Gastroesophageal sphincter (tissue), 3 donors: ENCODE measurements around the gene TGFBR2.

Source experiments
- EP300 ChIP-seq: sonication (generic); formaldehyde crosslinking; IDR thresholded peaks from one replicate; pipeline ENCODE4 v1.6.1; 2017; ENCODE audit warnings: antibody characterized with exemption, mild to moderate bottlenecking
- POLR2A ChIP-seq, 2 donors: fragments of 450-650 bp; IDR thresholded peaks; one replicate each; pipeline ENCODE4 v1.6.1; 2017; ENCODE audit warnings: antibody characterized with exemption in 2 of 2, mild to moderate bottlenecking in 2 of 2, moderate library complexity in 1 of 2
- POLR2AphosphoS5 ChIP-seq: sonication (generic); formaldehyde crosslinking; IDR thresholded peaks from one replicate; pipeline ENCODE4 v1.6.1; 2017; ENCODE audit warnings: antibody characterized with exemption
- TF ChIP-seq, protein P1 (sequence below), 4 experiments: fragments of 200-600 bp in 2 of 4; fragments of 450-650 bp in 2 of 4; sonication (generic) in 1 of 4; IDR thresholded peaks; one replicate each; pipeline ENCODE4 v1.5.1; 2017 to 2019; ENCODE audit warnings: antibody characterized with exemption in 4 of 4, mild to moderate bottlenecking in 2 of 4, moderate library complexity in 2 of 4

DNA sequence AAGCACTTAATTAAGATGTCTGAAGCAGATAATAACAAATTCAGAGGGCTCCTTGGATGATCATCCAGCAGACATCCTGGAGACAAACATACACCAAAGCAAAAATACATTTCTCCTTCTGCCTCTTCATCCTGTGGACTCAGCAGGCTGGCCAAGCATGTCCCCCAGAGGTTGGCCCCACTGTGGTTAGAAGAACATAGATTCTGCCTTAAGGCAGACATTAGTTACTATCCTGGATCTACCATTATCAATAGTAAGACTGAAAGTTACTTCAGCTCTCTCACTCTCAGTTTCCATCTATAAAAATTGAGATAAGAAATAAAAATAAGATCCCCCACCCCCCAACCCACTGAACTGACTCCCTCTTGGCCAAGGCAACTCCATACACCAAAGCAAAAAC is 28.6 kb upstream of the TGFBR2 start:
- TF ChIP-seq, protein P1, sequence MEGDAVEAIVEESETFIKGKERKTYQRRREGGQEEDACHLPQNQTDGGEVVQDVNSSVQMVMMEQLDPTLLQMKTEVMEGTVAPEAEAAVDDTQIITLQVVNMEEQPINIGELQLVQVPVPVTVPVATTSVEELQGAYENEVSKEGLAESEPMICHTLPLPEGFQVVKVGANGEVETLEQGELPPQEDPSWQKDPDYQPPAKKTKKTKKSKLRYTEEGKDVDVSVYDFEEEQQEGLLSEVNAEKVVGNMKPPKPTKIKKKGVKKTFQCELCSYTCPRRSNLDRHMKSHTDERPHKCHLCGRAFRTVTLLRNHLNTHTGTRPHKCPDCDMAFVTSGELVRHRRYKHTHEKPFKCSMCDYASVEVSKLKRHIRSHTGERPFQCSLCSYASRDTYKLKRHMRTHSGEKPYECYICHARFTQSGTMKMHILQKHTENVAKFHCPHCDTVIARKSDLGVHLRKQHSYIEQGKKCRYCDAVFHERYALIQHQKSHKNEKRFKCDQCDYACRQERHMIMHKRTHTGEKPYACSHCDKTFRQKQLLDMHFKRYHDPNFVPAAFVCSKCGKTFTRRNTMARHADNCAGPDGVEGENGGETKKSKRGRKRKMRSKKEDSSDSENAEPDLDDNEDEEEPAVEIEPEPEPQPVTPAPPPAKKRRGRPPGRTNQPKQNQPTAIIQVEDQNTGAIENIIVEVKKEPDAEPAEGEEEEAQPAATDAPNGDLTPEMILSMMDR (IDR thresholded peaks at IDR 0.05): no peak
- TF ChIP-seq POLR2A (IDR thresholded peaks at IDR 0.05): no peak
- TF ChIP-seq POLR2AphosphoS5: no peak
- no peak for TF ChIP-seq EP300
